GM23338 (cell line): ENCODE results near the gene SCAND1. TPM values are rescaled to one million over a fixed set of nuclear protein-coding genes. Genes with fewer than 3 reads are reported as not detected.

Experiments
- ATAC-seq: fragments of 200-7000 bp; cut with Tn5 transposase; 3 replicates; pipeline ENCODE4 v1.9.1; 2020
- DNase-seq: peaks from one replicate; pipeline ENCODE4 v3.0.0-alpha.2; 2015; ENCODE audit warnings: low spot score
- H2AFZ ChIP-seq: fragments of 200-600 bp; sonication (generic); 2 replicates; pipeline ENCODE4 v1.8.0; 2016; ENCODE audit warnings: antibody characterized with exemption, mild to moderate bottlenecking, moderate library complexity
- H3F3A ChIP-seq: fragments of 200-600 bp; sonication (generic); replicated peaks from 2 replicates; pipeline ENCODE4 v1.8.0; 2017; ENCODE audit warnings: antibody characterized with exemption, mixed run types, low read depth
- H3K27ac ChIP-seq: fragments of 200-600 bp; sonication (generic); 2 replicates; pipeline ENCODE4 v1.6.1; 2016; ENCODE audit warnings: low read depth
- H3K27me3 ChIP-seq: fragments of 200-600 bp; sonication (generic); 2 replicates; pipeline ENCODE4 v1.8.0; 2016; ENCODE audit warnings: mild to moderate bottlenecking, mixed run types, moderate library complexity; ENCODE audit not compliant: insufficient read depth
- H3K36me3 ChIP-seq: fragments of 200-600 bp; sonication (generic); 2 replicates; pipeline ENCODE4 v1.8.0; 2016; ENCODE audit warnings: mild to moderate bottlenecking; ENCODE audit not compliant: insufficient read depth
- H3K4me1 ChIP-seq: fragments of 200-600 bp; sonication (generic); 2 replicates; pipeline ENCODE4 v1.8.0; 2016; ENCODE audit warnings: mild to moderate bottlenecking, moderate library complexity; ENCODE audit not compliant: insufficient read depth
- H3K4me2 ChIP-seq: fragments of 200-600 bp; sonication (generic); 2 replicates; pipeline ENCODE4 v1.7.1; 2017; ENCODE audit warnings: mixed run types
- H3K4me3 ChIP-seq: fragments of 200-600 bp; sonication (generic); 2 replicates; pipeline ENCODE4 v1.6.1; 2016; ENCODE audit warnings: mixed run types
- H3K79me2 ChIP-seq: fragments of 200-600 bp; sonication (generic); replicated peaks from 2 replicates; pipeline ENCODE4 v1.8.0; 2017; ENCODE audit warnings: mild to moderate bottlenecking; ENCODE audit not compliant: insufficient read depth
- H3K9me2 ChIP-seq: fragments of 200-600 bp; sonication (generic); 2 replicates; pipeline ENCODE4 v1.8.0; 2017; ENCODE audit not compliant: insufficient read depth
- H4K20me1 ChIP-seq: fragments of 200-600 bp; sonication (generic); replicated peaks from 2 replicates; pipeline ENCODE4 v1.8.0; 2017; ENCODE audit warnings: mild to moderate bottlenecking; ENCODE audit not compliant: insufficient read depth
- H3K27ac Mint-ChIP-seq: 2 replicates; pipeline ENCODE4 v1.8.0; 2020; ENCODE audit warnings: inconsistent platforms, mild to moderate bottlenecking, moderate library complexity, mixed read lengths
- H3K27me3 Mint-ChIP-seq: 3 replicates; pipeline ENCODE4 v1.8.0; 2022; ENCODE audit warnings: low read depth, mild to moderate bottlenecking, moderate library complexity, mixed read lengths, inconsistent platforms; ENCODE audit not compliant: insufficient read depth, poor library complexity
- H3K36me3 Mint-ChIP-seq: 3 replicates; pipeline ENCODE4 v1.8.0; 2021; ENCODE audit warnings: low read depth, mild to moderate bottlenecking, inconsistent platforms, moderate library complexity, mixed read lengths
- H3K4me1 Mint-ChIP-seq: 3 replicates; pipeline ENCODE4 v1.8.0; 2020; ENCODE audit warnings: mild to moderate bottlenecking, inconsistent platforms, mixed read lengths
- H3K4me3 Mint-ChIP-seq: 3 replicates; pipeline ENCODE4 v1.8.0; 2021; ENCODE audit warnings: moderate library complexity, mild to moderate bottlenecking, inconsistent platforms, mixed read lengths
- H3K9me3 Mint-ChIP-seq: 3 replicates; pipeline ENCODE4 v1.8.0; 2020; ENCODE audit warnings: moderate library complexity, mild to moderate bottlenecking, inconsistent platforms, mixed read lengths
- CREB1 ChIP-seq: fragments of 250-450 bp; sonication (Bioruptor Pico); IDR thresholded peaks from 2 replicates; pipeline ENCODE4 v1.5.0; 2020; ENCODE audit warnings: low read depth, mild to moderate bottlenecking, moderate library complexity
- CTCF ChIP-seq, 2 experiments: fragments of 200-600 bp in 1 of 2; sonication (generic) in 1 of 2; conservative IDR thresholded peaks; 2 replicates each; pipeline versions ENCODE4 v1.5.1 to v1.6.1; 2016 to 2017; ENCODE audit warnings: antibody characterized with exemption in 2 of 2, low read depth in 2 of 2, mild to moderate bottlenecking in 2 of 2, moderate library complexity in 1 of 2
- EZH2 ChIP-seq: fragments of 200-600 bp; sonication (generic); IDR thresholded peaks from one replicate; pipeline ENCODE4 v1.8.0; 2017; ENCODE audit warnings: antibody characterized with exemption, mild to moderate bottlenecking, low read depth; ENCODE audit not compliant: unreplicated experiment
- EZH2phosphoT487 ChIP-seq: fragments of 200-600 bp; sonication (generic); IDR thresholded peaks from one replicate; pipeline ENCODE4 v1.8.1; 2018; ENCODE audit warnings: antibody characterized with exemption; ENCODE audit not compliant: unreplicated experiment
- JUNB ChIP-seq: IDR thresholded peaks from one replicate; pipeline ENCODE4 v1.6.1; 2016; ENCODE audit warnings: antibody characterized with exemption; ENCODE audit not compliant: unreplicated experiment
- NANOG ChIP-seq: IDR thresholded peaks from 2 replicates; pipeline ENCODE4 v1.6.1; 2016; ENCODE audit warnings: antibody characterized with exemption, borderline replicate concordance
- POLR2AphosphoS5 ChIP-seq: IDR thresholded peaks from 2 replicates; pipeline ENCODE4 v1.6.1; 2016; ENCODE audit warnings: antibody characterized with exemption, low read depth
- REST ChIP-seq: IDR thresholded peaks from one replicate; pipeline ENCODE4 v1.6.1; 2018; ENCODE audit warnings: antibody characterized with exemption; ENCODE audit not compliant: unreplicated experiment
- STAT1 ChIP-seq: IDR thresholded peaks from one replicate; pipeline ENCODE4 v1.6.1; 2016; ENCODE audit warnings: antibody characterized with exemption; ENCODE audit not compliant: unreplicated experiment
- ZNF114 ChIP-seq: fragments of 250-450 bp; sonication (Bioruptor Pico); IDR thresholded peaks from 2 replicates; pipeline ENCODE4 v1.5.0; 2020; ENCODE audit warnings: mild to moderate bottlenecking, moderate library complexity
- ZNF331 ChIP-seq: fragments of 250-450 bp; sonication (Bioruptor Pico); IDR thresholded peaks from 2 replicates; pipeline ENCODE4 v1.5.0; 2020; ENCODE audit warnings: low read depth, mild to moderate bottlenecking, moderate library complexity
- ZNF462 ChIP-seq: fragments of 250-450 bp; sonication (Bioruptor Pico); IDR thresholded peaks from 2 replicates; pipeline ENCODE4 v1.5.0; 2020; ENCODE audit warnings: mild to moderate bottlenecking, moderate library complexity
- polyA plus RNA-seq: library from polyadenylated mRNA; unstranded; fragments of >200 nt; fragmentation: Nextera tagmentation; extraction: Ambion mirVana; gene quantifications from 2 replicates; pipeline ENCODE4 v1.2.1, GENCODE V29; 2016
- total RNA-seq: library from RNA; depleted of rRNA; stranded (reverse); fragments of >200 nt; shearing (Covaris generic); gene quantifications from 2 replicates; pipeline ENCODE4 v1.2.3, GENCODE V29; 2014

The SCAND1 gene
- total and polyA plus RNA-seq, 2 experiments from 2014 or later = 118 to 245 TPM

GRCh38 chr20:35918021-35918420, 36.3 kb downstream of the SCAND1 start (continued):
- TF ChIP-seq ZNF462 (CRISPR knock-in tag) (no peak), EZH2 (no peak), NANOG (no peak), ZNF114 (CRISPR knock-in tag) (no peak)

- Histone ChIP-seq H3F3A (no peaks in the 10 kb centered on the region), H3K27ac (no peak overlapping the region), H3K79me2 (no peaks in the 10 kb centered on the region), H3K4me2 (no peak overlapping the region), H3K4me1 (no peaks in the 10 kb centered on the region), H3K27me3 (no peaks in the 10 kb centered on the region), H3K36me3 (peaks cover 26% of the 10 kb centered on the region), H3K4me3 (no peak overlapping the region), H4K20me1 (no peaks in the 10 kb centered on the region; the same call in 1 of the 2 replicates), H3K9me2 (no peaks in the 10 kb centered on the region), H2AFZ (no peak overlapping the region)
- ATAC-seq = no peak
- Mint-ChIP-seq H3K36me3 (peaks cover 40% of the 10 kb centered on the region), H3K9me3 (no peaks in the 10 kb centered on the region), H3K27ac (no peak overlapping the region), H3K4me3 (no peak overlapping the region), H3K27me3 (peaks cover 6% of the 10 kb centered on the region), H3K4me1 (no peaks in the 10 kb centered on the region)
- no peak for DNase-seq
- TF ChIP-seq STAT1 (no peak), CREB1 (no peak), POLR2AphosphoS5 (no peak), CTCF (conservative IDR thresholded peaks at IDR 0.05; ENCODE audit: low read depth in 2 of 2) (no peak), ZNF331 (CRISPR knock-in tag) (no peak), ZNF114 (CRISPR knock-in tag) (no peak), EZH2 (no peak), JUNB (no peak), NANOG (no peak), REST (no peak), EZH2phosphoT487 (no peak)
Observed at GRCh38 chr20:35917077-35917476, 37.2 kb downstream of the SCAND1 start.
